ENCODE measurements around the gene PCBP2.
A peak's percentile ranks its signal among the peaks of the same experiment; 100 is the strongest.
"Not testable (repeated sequence)": the region's sequence is repeated elsewhere in the genome, so short reads cannot be mapped to it uniquely, and the experiment has no call there.

The PCBP2 gene

DNA sequence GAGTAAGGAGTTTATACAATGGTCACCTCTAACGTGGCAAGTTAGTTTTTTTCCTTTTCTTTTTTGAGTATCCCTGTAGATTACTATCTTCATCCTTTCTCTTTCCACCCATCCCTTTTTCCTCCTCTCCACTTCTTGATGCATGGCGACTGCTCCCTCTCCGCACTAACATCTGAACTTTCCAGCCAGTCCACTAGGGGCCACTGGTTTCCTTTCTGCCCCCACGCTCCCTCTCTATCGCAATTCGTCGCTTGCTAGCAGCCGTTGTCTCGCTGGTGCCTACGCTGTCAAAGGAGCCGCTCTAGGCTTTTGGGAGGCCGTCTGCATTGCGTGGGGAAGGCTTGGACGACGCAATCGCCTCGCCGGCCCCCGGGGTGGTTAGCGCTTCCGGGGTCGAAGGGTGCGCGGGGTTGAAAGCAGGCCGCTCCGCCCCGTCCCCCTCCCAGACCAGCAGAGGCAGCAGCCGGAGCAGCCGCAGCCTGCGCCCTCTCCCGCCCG lies at the start of gene PCBP2:
PCBP2 (plus strand) TSS at position 442 of the 498 bp plus-strand sequence. CDS start 2,699 bp downstream, outside the sequence.
- DNase-seq = peak; percentile 100

DNA sequence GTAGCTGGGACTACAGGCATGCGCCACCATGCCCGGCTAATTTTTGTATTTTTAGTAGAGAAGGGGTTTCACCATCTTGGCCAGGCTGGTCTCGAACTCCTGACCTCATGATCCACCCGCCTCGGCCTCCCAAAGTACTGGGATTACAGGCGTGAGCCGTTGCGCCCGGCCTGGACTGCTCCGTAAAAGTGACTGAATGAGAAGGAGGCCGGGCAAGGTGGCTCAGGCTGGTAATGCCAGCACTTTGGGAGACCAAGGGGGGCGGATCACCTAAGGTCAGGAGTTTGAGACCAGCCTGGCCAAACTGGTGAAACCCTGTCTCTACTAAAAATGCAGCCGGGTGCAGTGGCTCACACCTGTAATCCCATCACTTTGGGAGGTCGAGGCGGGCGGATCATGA lies 49.6 kb upstream of the PCBP2 start:
- DNase-seq = not testable (repeated sequence)

DNA sequence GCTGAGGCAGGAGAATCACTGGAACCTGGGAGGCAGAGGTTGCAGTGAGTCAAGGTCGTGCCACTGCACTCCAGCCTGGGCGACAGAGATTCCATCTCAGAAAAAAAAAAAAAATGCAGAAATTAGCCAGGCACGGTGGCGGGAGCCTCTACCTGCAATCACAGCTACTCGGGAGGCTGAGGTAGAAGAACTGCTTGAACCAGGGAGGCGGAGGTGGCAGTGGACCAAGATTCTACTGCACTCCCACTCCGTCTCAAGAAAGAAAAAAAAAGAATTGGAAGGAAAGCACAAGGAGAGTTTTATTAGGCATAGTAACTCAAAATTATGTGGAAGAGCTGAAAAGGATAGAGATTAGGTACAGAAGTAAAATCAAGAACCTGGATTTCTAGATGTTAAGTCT lies 49.0 kb upstream of the PCBP2 start:
- no peak for DNase-seq

DNA sequence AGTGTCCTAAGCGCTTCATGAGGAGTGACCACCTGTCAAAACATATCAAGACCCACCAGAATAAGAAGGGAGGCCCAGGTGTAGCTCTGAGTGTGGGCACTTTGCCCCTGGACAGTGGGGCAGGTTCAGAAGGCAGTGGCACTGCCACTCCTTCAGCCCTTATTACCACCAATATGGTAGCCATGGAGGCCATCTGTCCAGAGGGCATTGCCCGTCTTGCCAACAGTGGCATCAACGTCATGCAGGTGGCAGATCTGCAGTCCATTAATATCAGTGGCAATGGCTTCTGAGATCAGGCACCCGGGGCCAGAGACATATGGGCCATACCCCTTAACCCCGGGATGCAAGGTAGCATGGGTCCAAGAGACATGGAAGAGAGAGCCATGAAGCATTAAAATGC lies 41.0 kb upstream of the PCBP2 start:
- no peak for DNase-seq

DNA sequence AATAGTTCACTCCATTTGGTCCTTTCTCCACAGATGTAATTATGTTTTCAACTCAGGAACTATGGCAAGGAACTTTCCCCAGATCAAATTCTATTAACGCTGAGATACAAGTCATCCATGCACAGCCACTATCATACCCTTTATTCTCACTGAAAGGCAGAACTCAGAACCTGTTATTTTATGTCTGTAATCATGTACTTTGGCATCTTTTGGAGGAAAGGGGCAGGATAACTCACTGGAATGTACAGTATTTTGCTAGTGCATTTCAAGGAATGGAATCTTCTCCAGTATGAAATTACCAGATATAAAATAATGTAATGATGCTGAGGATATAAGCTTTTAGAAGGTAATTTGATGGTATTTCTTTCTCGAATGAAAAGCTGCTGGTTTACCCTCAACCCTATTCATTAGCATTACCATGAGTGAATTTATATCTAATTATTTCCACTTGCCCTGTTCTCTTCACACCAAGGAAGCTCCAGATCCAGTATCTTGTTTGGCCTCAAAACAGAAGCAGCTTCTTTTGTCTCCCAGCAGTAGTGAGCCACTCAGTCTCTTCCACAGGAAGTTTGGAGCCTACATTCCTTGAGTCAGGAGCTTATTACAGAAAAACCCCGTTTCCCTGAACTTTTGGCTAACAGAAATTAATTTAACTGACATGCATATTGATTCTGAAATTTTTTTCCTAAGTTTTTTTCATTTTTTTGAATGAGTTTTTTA lies 38.3 kb upstream of the PCBP2 start:
- no peak for DNase-seq

DNA sequence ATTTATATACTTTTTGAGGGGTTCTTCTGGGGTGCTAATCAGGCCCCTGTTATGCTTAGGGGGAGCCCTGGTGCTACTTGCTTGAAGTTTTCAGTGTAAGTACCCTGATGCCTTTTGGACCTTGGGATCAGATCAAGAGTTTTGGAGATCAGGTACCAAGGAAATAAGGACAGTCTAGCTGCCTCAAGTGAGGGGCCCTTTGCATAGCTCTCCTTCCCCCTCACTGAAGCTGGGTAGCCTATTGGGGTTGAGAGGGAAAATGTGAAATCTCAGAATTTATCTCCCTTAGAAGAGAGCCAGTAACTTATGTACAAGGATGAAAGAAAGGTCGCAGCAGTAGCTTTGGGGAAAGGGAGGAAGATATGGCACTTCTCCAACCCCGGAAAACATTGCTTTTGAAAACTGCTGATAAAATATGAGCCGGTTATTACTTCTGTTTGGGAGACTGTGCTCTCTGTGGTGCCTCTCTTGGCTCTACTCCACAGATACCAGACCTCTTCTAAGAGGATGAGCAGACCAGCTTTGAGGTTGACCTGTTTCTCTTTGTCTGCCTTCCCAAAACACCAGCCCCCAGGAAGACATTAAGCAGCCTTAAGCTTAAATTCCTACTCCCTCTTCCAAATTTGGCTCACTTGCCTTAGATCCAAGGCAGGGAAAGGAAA lies 37.0 kb upstream of the PCBP2 start:
- DNase-seq = no peak

DNA sequence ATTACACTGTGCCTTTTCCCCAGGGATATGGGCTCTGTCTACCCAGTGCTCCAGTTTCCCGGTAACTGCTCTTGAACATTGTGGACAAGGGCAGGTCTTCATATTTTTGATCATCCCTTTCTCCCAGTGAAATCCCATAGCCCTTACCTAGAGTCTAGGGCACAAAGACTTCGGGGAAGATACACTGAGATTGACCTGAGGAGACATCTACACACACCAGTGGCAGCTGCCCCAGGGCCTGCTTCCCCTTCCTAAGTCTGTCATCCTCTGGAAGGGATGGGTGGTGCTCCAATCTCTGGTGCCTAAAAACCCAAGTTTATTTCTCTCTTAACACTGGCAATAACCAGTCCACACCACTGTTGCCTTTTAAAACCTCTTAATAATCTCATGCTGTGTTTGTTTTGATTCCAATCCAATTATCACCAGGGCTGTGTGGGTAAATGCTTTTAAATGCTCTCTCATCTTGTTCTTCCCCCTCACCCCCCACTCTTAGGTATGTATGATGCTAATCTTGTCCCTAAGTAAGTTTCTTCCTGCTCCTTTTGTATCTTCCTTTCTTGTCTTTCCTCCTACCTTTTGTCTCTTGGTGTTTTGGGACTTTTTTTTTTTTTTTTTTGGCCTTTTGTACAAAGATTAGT lies 36.0 kb upstream of the PCBP2 start:
- DNase-seq = not testable (repeated sequence)

DNA sequence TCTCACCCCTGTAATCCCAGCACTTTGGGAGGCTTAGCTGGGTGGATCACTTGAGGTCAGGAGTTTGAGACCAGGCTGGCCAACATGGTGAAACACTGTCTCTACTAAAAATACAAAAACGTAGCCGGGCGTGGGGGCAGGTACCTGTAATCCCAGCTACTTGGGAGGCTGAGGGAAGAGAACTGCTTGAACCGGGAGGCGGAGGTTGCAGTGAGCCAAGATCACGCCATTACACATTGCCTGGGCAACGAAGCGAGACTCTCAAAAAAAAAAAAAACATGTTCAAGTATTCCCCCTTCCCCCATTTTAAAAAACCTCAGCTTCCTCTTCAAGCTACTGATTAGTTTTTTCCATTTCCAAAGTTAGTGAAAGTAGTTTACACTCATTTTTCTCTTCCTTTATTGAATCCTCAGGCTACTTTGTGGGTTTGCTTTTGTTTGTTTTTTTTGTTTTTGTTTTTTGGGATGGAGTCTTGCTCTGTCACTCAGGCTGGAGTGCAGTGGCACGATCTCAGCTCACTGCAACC lies 34.5 kb upstream of the PCBP2 start:
- DNase-seq = not testable (repeated sequence)

DNA sequence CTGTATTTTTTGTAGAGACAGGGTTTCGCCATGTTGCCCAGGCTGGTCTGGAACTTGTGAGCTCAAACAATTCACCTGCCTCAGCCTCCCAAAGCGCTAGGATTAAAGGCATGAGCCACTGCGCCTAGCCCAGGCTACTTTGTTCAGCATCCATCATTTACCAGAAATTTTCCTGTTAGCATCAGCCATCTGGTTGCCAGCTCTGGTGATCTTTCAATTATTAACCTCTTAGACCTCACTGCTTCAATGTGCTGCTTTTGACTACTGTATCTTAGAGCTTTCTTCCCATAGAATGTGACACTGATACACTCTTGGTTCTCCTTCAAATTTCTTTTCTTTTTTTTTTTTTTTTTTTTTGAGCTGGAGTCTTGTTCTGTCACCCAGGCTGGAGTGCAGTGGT lies 33.7 kb upstream of the PCBP2 start:
- no peak for DNase-seq

DNA sequence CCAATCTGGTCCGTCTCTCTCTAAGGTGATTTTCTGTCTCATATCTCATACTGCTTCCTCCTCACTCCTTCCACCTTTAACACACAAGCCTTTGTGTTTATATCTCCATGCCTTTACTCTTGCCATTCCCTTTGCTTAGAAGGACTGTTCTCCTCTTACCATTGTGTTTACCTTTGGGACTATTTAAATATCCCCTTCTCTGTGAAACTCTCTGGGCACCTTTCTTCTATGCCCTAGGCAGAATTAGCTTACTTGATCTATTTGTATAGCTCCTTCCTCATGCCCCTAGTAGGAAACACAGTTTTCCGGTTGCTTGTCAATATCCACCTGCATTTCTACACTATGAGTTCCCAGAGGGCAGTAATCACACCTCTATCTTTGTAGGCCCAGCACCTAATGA lies 32.1 kb upstream of the PCBP2 start:
- DNase-seq = no peak

DNA sequence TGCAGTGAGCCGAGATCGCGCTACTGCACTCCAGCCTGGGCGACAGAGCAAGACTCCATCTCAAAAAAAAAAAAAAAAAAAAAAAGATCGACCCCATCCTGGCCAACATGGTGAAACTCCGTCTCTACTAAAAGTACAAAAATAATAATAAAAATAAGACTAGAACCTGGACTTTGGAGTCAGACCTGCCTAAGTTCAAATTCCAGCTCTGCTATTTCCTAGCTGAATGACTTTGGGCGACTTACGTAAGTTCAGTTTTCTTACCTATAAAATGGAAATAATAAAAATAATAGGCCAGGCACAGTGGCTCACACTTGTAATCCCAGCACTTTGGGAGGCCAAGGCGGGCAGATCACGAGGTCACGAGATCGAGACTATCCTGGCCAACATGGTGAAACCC lies 29.7 kb upstream of the PCBP2 start:
- DNase-seq = not testable (repeated sequence)

DNA sequence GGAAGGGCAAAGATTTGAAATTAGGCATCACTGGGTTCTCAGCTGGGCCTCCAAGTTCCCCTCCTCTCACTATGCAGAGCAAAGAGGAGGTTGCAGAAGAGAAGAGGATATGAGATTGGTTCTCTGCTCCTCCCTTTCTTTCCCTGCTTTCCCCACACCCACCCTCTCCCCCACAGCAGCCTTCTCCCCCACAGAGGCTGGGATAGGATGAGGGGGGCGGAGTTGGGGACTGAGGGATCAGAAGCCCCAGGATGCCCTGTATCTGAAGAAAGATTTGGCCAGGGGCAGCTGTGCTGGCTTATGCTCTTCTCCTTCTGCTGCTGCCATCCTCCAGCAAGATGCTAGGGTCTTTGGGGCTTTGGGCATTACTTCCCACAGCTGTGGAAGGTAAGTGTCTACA lies 28.3 kb upstream of the PCBP2 start, which contains the start of gene AMHR2:
AMHR2 (plus strand) TSS at position 259 of the 400 bp plus-strand sequence; CDS start at position 339, 80 bp downstream.
- DNase-seq = no peak

DNA sequence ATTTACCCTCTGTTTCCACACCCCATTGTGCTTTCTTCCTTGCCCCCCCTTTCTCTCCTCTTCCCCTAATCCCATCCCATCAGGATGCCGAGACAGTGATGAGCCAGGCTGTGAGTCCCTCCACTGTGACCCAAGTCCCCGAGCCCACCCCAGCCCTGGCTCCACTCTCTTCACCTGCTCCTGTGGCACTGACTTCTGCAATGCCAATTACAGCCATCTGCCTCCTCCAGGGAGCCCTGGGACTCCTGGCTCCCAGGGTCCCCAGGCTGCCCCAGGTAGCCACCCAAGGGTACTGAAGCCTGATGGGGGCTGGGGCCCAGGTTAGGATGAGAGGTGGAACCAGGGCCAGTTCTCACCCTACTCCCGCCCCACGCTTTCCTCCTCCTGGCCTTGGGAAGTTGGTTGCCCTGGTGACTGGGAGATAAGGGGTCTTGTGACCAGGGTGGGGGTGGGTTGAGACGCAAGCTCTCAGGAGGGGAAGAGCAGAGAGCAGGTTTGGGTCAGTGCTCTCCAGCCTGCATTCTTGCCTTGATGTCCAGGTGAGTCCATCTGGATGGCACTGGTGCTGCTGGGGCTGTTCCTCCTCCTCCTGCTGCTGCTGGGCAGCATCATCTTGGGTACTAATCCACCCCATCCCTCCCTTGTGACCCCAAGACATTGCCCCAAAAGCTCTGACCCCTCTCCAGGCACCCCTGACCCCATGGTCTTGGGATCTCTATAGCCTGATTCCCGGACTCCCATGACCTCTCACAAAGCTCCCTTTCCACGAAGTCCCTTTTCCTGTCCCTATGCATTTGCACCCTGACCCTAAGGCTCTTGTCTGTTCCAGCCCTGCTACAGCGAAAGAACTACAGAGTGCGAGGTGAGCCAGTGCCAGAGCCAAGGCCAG lies 27.0 kb upstream of the PCBP2 start:
- DNase-seq = no peak

DNA sequence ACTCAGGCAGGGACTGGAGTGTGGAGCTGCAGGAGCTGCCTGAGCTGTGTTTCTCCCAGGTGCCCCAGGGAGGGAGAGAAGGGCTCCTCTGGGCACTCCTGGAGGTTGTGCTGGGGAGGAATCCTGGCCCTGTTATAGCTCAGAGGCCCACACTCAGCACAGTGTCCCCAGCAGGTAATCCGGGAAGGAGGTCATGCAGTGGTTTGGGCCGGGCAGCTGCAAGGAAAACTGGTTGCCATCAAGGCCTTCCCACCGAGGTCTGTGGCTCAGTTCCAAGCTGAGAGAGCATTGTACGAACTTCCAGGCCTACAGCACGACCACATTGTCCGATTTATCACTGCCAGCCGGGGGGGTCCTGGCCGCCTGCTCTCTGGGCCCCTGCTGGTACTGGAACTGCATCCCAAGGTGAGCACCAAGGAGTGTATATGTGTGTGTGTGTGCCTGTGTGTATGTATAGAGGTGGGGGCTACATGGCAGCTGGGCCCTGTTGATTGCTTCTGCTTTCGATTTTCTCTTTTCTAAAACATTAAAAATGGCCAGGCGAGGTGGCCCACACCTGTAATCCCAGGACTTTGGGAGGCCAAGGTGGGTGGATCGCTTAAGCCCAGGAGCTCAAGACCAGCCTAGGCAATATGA lies 26.3 kb upstream of the PCBP2 start:
- DNase-seq = no peak

DNA sequence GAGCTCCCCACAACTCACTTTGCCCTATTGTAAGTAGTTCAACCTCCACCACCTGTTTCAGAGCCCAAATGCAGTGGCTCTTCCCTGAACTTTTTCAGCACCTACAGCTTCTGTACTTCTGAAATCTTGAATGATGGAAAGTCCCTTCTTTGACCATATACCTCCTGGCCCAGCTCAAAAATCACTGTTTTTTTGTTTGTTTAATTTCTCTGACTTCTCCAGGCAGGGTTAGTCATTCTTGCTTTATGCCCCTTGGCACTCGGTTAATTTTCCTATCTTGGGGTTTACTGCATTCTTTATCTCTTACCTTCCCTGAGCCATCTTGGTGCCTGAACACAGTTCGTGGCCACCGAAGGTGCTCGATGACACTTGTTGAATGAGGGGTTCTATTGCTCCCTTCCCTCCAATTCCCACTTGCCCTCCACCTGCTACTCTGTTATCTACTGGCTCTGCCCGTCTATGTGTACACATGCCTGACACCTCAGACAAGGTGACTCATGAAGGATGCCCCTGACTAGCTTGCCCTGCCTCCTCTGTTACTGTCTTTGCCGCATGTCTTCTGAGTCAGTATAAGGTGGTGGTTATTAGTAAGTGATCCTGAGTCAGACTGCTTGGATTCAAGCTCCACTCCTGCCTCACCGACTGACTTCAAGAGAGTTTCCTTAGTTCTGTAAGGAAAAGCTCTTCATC lies 23.9 kb upstream of the PCBP2 start:
- peak; percentile 81 for DNase-seq

DNA sequence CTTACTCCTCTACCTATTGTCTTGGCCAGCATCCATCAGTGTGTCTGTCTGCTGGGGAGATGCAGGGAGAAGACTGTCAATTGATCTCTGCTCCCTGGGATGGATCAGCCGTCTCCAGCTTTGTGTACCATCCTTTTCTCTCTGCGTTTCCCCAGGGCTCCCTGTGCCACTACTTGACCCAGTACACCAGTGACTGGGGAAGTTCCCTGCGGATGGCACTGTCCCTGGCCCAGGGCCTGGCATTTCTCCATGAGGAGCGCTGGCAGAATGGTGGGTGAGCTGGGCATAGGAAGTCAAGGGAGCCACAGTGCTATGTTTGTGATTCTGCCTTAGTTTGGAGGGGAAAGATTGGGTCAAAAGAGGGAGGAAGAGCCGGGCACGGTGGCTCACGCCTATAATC lies 23.2 kb upstream of the PCBP2 start:
- DNase-seq = no peak

DNA sequence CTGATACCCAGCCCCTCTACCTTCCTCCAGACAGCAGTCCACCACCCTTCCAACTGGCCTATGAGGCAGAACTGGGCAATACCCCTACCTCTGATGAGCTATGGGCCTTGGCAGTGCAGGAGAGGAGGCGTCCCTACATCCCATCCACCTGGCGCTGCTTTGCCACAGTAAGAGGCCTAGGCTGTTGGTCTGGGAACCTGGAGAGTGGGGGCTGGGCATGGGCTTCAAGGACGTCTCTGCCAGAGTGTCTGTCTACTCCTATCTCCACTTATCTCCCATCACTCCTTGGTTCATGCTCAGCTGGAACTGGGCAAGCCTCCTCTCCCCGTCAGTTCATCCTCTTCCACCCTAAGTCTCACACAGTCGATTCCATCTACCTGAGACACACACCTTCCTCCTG lies 21.8 kb upstream of the PCBP2 start:
- no peak for DNase-seq

DNA sequence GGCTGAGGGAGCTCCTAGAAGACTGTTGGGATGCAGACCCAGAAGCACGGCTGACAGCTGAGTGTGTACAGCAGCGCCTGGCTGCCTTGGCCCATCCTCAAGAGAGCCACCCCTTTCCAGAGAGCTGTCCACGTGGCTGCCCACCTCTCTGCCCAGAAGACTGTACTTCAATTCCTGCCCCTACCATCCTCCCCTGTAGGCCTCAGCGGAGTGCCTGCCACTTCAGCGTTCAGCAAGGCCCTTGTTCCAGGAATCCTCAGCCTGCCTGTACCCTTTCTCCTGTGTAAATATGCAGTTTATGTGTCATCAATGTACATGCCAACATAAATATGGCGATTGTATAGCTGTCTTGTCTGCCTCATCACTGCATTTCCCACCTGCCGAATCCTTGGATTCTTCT lies 20.7 kb upstream of the PCBP2 start:
- peak; percentile 76 for DNase-seq

DNA sequence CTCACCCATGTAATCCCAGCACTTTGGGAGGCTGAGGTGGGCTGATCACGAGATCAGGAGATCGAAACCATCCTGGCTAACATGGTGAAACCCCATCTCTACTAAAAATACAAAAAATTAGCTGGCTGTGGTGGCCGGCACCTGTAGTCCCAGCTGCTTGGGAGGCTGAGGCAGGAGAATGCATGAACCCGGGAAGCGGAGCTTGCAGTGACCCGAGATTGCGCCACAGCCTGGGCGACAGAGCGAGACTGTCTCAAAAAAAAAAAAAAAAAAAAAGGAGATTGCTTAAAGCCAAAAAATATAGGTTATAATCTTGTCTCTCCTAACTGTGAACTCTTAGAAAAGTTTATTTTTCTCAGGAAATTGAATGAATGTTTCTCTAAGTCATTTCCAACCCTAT lies 16.6 kb upstream of the PCBP2 start:
- not testable (repeated sequence) for DNase-seq

DNA sequence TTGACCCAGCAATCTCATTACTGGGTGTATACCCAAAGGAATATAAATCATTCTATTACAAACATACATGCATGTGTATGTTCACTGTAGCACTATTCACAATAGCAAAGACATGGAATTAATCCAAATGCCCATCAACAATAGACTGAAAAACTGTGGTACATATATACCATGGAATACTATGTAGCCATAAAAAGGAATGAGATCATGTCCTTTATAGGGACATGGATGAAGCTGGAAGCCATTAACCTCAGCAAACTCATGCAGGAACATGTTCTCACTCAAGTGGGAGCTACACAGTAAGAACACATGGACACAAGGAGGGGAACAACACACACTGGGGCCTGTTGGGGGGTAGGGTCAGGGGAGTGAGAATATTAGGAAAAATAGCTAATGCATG lies 12.3 kb upstream of the PCBP2 start:
- DNase-seq = not testable (repeated sequence)
